ENCODE measurements around the gene TTLL4.

DNA sequence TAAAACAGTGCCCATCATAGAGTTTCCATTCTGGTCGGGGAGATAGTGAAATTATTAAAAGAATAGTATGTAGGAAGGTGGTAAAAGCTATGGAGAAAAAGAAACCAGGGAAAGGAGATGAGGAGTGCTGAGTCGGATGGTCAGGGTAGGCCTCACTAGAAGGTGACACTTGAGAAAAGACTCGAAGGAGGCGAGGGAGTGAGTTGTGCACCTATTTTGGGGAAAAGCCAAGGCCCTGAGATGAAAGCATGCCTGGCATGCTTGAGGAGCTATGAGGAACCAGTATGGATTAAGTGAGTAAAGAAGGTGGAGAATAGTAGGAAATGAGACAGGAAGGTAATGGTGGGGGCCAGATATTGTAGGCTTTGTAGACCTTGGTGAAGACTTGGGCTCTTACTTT is 7.3 kb upstream of the TTLL4 start:
- no peak for TF ChIP-seq CTCF (IDR thresholded peaks at IDR 0.05)
- no peak for TF ChIP-seq POLR2A (IDR thresholded peaks at IDR 0.05)
